ENCODE data around the gene ZNF555. TPM values are rescaled to one million over a fixed set of nuclear protein-coding genes. Genes with fewer than 3 reads are reported as not detected.

ZNF555 gene
- polyA plus RNA-seq, 1 experiment = 7.1 TPM

DNA sequence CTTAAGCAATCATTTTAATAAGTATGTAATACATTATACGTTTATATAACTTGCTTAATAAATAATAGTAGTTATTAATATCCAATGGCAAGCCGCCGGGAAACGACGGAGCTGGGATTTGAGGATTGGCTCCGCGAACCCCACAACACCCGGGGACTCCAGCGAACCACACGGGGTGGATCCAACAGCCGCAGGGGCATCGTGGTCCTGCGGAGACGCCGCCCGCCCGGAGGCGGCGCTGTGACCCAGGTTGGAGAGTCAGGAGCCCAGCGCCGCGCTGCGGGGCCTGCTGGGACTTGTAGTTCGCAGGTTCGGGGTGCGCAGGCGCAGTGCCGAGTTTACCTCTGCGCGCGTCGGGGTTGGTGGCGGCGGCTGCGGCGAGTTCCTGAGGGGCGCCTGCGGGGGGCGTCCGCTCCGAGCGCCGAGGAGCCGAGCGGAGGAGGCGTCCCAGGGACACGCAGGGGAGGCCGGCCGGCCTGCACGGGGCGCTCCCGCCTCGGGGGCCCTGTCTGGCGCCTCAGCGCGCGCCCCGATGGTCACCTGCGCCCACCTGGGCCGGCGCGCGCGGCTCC is 21.6 kb upstream of the ZNF555 start, which contains the start of gene ZNF554:
TSS of gene ZNF554 (plus strand) at position 329 of the 572 bp plus-strand sequence. CDS start at position 533, 204 bp downstream.
- CTCF ChIA-PET = interaction anchor here (0.6 to 1.8 kb wide), 4 partner anchors 9 to 68 kb away, joined by 3 to 6 read pairs (median 4); no protein-coding TSS in a partner anchor

DNA sequence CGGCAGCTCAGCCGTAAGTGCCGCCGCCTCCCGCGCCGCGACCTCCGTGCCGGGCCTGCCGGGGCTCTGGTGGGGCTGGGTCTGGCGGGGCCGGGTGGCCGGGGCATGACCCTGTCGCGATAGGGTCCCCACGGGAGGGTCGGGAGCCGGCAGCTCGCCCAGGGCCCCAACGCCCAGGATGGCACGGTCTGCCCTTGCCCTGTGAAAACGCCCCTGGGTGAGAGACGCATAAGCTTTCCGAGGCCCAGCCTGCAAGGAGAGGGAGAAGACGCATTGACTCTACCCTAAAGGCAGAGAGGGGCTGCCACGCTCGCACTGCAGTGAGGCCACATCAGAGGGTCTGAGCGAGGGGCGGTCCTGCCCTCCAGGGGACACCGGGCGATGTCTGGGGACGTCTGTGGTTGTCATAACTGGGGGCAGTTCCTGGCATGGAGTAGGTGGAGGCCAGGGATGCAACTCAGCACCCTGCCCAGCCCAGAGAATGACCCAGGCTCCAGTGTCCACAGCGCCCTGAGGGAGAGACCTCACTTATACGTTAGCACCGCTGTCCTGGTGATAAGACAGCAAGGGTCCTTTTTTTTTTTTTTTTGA is 21.1 kb upstream of the ZNF555 start:
- CTCF ChIA-PET = interaction anchor here (1.8 kb wide), 1 partner anchor 68 kb away, joined by 5 read pairs; no protein-coding TSS in a partner anchor
- TF ChIP-seq, protein P1, sequence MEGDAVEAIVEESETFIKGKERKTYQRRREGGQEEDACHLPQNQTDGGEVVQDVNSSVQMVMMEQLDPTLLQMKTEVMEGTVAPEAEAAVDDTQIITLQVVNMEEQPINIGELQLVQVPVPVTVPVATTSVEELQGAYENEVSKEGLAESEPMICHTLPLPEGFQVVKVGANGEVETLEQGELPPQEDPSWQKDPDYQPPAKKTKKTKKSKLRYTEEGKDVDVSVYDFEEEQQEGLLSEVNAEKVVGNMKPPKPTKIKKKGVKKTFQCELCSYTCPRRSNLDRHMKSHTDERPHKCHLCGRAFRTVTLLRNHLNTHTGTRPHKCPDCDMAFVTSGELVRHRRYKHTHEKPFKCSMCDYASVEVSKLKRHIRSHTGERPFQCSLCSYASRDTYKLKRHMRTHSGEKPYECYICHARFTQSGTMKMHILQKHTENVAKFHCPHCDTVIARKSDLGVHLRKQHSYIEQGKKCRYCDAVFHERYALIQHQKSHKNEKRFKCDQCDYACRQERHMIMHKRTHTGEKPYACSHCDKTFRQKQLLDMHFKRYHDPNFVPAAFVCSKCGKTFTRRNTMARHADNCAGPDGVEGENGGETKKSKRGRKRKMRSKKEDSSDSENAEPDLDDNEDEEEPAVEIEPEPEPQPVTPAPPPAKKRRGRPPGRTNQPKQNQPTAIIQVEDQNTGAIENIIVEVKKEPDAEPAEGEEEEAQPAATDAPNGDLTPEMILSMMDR (IDR thresholded peaks at IDR 0.05; ENCODE audit: low read depth, low read length) = no peak
- POLR2A ChIA-PET = interaction anchor here (0.6 kb wide), 1 partner anchor 409 kb away, joined by 11 read pairs; no protein-coding TSS in a partner anchor
- no peak for DNase-seq (ENCODE audit: low read depth, low spot score)
- H3K27ac ChIP-seq (ENCODE audit: low read depth, low read length) = no peak overlapping the region
- H3K9me3 ChIP-seq (ENCODE audit: control insufficient read depth, insufficient read depth, low read length) = peaks cover 18% of the 10 kb centered on the region
- H3K27me3 ChIP-seq (ENCODE audit: control insufficient read depth, insufficient read depth, low read length) = no peaks in the 10 kb centered on the region
- peak overlapping the region; percentile 78 for H3K4me3 ChIP-seq (ENCODE audit: low read depth, low read length)

More for the DNA sequence above, 21.6 kb upstream of the ZNF555 start, which contains the start of gene ZNF554:
- DNase-seq (ENCODE audit: low read depth, low spot score) = peak; percentile 89
- Histone ChIP-seq H3K27me3 (ENCODE audit: control insufficient read depth, insufficient read depth, low read length) (no peaks in the 10 kb centered on the region), H3K27ac (ENCODE audit: low read depth, low read length) (no peak within 1 kb of the TSS), H3K9me3 (ENCODE audit: control insufficient read depth, insufficient read depth, low read length) (peaks cover 17% of the 10 kb centered on the region; the same call in 1 of the 2 replicates), H3K4me3 (ENCODE audit: low read depth, low read length) (peak within 1 kb of the TSS; percentile 78)
- TF ChIP-seq, protein P1 (IDR thresholded peaks at IDR 0.05; ENCODE audit: low read depth, low read length) = peak; percentile 95
- POLR2A ChIA-PET = interaction anchor here (0.6 kb wide), 1 partner anchor 409 kb away, joined by 11 read pairs; no protein-coding TSS in a partner anchor

DNA sequence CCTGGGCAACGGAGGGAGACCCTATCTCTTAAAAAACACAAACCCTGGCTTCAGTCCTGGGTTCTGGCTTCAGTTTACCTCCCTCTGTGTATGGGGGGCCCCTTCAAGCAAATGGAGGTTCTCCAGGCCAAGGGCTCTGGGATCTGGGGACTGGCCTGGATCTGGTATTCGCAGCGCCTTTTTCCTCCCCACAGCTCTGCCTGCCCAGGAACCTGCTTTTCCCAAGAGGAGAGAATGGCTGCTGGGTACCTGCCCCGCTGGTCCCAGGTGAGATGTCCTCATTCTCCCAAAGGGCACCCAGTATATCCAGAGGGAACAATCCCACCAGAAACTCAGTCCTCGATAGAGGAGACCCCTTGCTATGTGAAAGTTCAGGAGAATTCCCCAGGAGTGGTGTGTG is 18.4 kb upstream of the ZNF555 start:
- H3K9me3 ChIP-seq (ENCODE audit: control insufficient read depth, insufficient read depth, low read length) = peaks cover 20% of the 10 kb centered on the region
- TF ChIP-seq, protein P1 (IDR thresholded peaks at IDR 0.05; ENCODE audit: low read depth, low read length) = no peak
- CTCF ChIA-PET = no interaction called here
- POLR2A ChIA-PET = no interaction called here
- H3K27ac ChIP-seq (ENCODE audit: low read depth, low read length) = no peak overlapping the region
- H3K4me3 ChIP-seq (ENCODE audit: low read depth, low read length) = no peak overlapping the region
- no peak for DNase-seq (ENCODE audit: low read depth, low spot score)
- H3K27me3 ChIP-seq (ENCODE audit: control insufficient read depth, insufficient read depth, low read length) = no peaks in the 10 kb centered on the region

DNA sequence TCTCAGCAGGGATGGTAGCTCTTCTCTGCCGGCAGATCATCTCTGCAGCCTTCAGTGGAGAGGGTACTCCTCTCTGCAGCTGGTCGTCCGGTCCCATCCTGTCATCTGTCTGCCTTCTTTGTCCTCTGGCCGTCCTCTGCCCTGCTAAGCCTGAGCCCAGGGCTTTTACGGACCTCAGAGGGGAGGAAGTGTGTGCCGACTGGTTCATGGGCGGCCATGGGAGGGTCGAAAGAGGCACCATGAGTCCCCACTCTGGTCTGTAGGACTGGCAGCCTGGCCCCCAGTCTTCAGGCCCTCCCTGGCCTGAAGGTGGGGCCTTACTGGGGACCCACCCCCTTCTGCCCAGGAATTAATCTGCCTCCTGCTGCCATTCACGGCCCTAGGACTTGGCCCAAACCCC is 17.6 kb upstream of the ZNF555 start:
- POLR2A ChIA-PET = no interaction called here
- TF ChIP-seq, protein P1 (IDR thresholded peaks at IDR 0.05; ENCODE audit: low read depth, low read length) = no peak
- Histone ChIP-seq H3K4me3 (ENCODE audit: low read depth, low read length) (no peak overlapping the region), H3K27ac (ENCODE audit: low read depth, low read length) (no peak overlapping the region), H3K9me3 (ENCODE audit: control insufficient read depth, insufficient read depth, low read length) (peaks cover 27% of the 10 kb centered on the region), H3K27me3 (ENCODE audit: control insufficient read depth, insufficient read depth, low read length) (no peaks in the 10 kb centered on the region)
- CTCF ChIA-PET = no interaction called here
- DNase-seq (ENCODE audit: low read depth, low spot score) = no peak

DNA sequence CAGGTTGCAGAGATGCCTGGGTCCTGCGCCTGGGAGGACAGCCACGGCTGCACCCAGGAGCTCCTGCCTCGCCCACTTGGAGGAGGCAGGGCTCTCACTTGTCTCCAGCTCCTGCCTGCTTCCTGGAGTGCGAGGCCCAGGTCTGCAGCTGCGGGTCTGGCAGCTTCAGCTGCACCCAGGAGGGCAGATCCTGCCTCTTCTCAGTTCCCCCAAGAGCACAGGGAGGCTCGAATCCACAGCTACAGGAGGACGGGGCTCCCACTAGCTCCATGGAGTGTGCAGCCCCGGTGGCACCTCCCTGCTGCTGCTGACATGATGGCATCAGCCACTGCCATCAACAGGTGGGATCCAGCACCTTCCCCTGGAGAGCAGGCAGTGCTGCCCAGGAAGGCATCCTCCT is 17.1 kb upstream of the ZNF555 start:
- ChIA-PET CTCF (no interaction called here), POLR2A (no interaction called here)
- no peak overlapping the region for H3K4me3 ChIP-seq (ENCODE audit: low read depth, low read length)
- peaks cover 32% of the 10 kb centered on the region for H3K9me3 ChIP-seq (ENCODE audit: control insufficient read depth, insufficient read depth, low read length)
- no peak overlapping the region for H3K27ac ChIP-seq (ENCODE audit: low read depth, low read length)
- TF ChIP-seq, protein P1 (IDR thresholded peaks at IDR 0.05; ENCODE audit: low read depth, low read length) = no peak
- DNase-seq (ENCODE audit: low read depth, low spot score) = no peak
- no peaks in the 10 kb centered on the region for H3K27me3 ChIP-seq (ENCODE audit: control insufficient read depth, insufficient read depth, low read length)

All from AG04450 (cell line).